Measurements from ENCODE around the gene RPS6KA2. TPM values are rescaled to one million over a fixed set of nuclear protein-coding genes. Genes with fewer than 3 reads are reported as not detected.

Gene RPS6KA2
- total and polyA plus RNA-seq, 2 donors (not counting 1 experiment from before 2014, with no cell fraction given), result 2.2 to 16.0 TPM

- no peak overlapping the region for H3K9ac ChIP-seq (ENCODE audit: low read length)
- H3K9me3 Mint-ChIP-seq (ENCODE audit: insufficient read depth), result no peaks in the 10 kb centered on the region
These were observed 44.5 kb upstream of the RPS6KA2 start for GRCh38 chr6:166671434-166672081.

More at GRCh38 chr6:166671434-166672081, 44.5 kb upstream of the RPS6KA2 start:
- H3K27me3 ChIP-seq (replicated peaks in 1 of 4; ENCODE audit: control extremely low read depth in 1 of 4, control insufficient read depth in 3 of 4, insufficient read depth in 4 of 4, low read length in 3 of 4), result peaks cover 0 to 39% (median 11%) of the 10 kb centered on the region in 4 experiments
- no peak overlapping the region for H3K4me3 ChIP-seq (ENCODE audit: control extremely low read depth in 1 of 5, extremely low read depth in 1 of 5, insufficient read depth in 1 of 5, low read depth in 2 of 5, low read length in 4 of 5)
- Mint-ChIP-seq H3K4me3 (no peak overlapping the region), H3K4me1 (peaks cover 16% of the 10 kb centered on the region), H3K27me3 (peaks cover 44% of the 10 kb centered on the region), H3K27ac (no peak overlapping the region)
- no peak overlapping the region for H2AFZ ChIP-seq (ENCODE audit: insufficient read depth, low read depth, low read length, poor library complexity, severe bottlenecking)
- no peak for TF ChIP-seq EZH2 (IDR thresholded peaks at IDR 0.05; ENCODE audit: borderline replicate concordance, insufficient read depth, low read depth, low read length, poor library complexity, severe bottlenecking)
- no peak for TF ChIP-seq CTCF (IDR thresholded peaks at IDR 0.05)
- ChIA-PET POLR2A (interaction anchor here (0.6 kb wide), 1 partner anchor 16 kb away, joined by 3 read pairs; no protein-coding TSS in a partner anchor), CTCF (no interaction called here)
- H3K9me3 ChIP-seq (ENCODE audit: control extremely low read depth in 1 of 3, control insufficient read depth in 2 of 3, insufficient read depth in 1 of 3, low read length in 2 of 3), result peaks cover 0 to 6% (median 0%) of the 10 kb centered on the region in 3 donors
- WGBS (ENCODE audit: insufficient coverage), result 39% methylated on average over 13 of the region's 13 CpGs
- no peaks in the 10 kb centered on the region for H3K36me3 ChIP-seq (replicated peaks in 1 of 2; ENCODE audit: control extremely low read depth in 1 of 2, control insufficient read depth in 1 of 2, extremely low read depth in 1 of 2, insufficient read depth in 2 of 2, low read length in 1 of 2)
- intact Hi-C loops (cut with micrococcal nuclease), result no loop called here
- H3K79me2 ChIP-seq (ENCODE audit: control insufficient read depth, insufficient read depth, low read length), result no peaks in the 10 kb centered on the region
- H3K27ac ChIP-seq (ENCODE audit: low read length in 2 of 2), result no peak overlapping the region
- no peak overlapping the region for H3K4me2 ChIP-seq (replicated peaks; ENCODE audit: low read depth, low read length, poor library complexity, severe bottlenecking)
- no peak for ATAC-seq (ENCODE audit: low read depth)
- DNase-seq, result no peak
- H3K4me1 ChIP-seq (ENCODE audit: control insufficient read depth in 2 of 2, insufficient read depth in 2 of 2, low read length in 2 of 2), result peaks cover 0 to 12% of the 10 kb centered on the region in 2 donors
- no peaks in the 10 kb centered on the region for H4K20me1 ChIP-seq (ENCODE audit: control insufficient read depth, insufficient read depth, low read length, poor library complexity, severe bottlenecking)

Data from B cell (primary cell).